Fibroblast of mammary gland (primary cell): ENCODE data around the gene TCF20.
A peak's percentile ranks its signal among the peaks of the same experiment; 100 is the strongest.

ENCODE experiments used
- DNase-seq: peaks from one replicate; pipeline ENCODE4 v3.0.0-alpha.2; 2010; ENCODE audit warnings: low read depth
- H3K4me3 ChIP-seq: 2 replicates; pipeline ENCODE4 v1.5.1; 2011; ENCODE audit warnings: low read depth, mild to moderate bottlenecking, low read length, moderate library complexity; ENCODE audit not compliant: control insufficient read depth
- CTCF ChIP-seq: conservative IDR thresholded peaks from 2 replicates; pipeline ENCODE4 v1.5.1; 2011; ENCODE audit warnings: low read depth, low read length, inconsistent platforms; ENCODE audit not compliant: control insufficient read depth, insufficient read depth

TCF20 gene

GRCh38 chr22:42294034-42294985 lies 23.9 kb upstream of the TCF20 start:
- no peak for TF ChIP-seq CTCF
- H3K4me3 ChIP-seq: no peak overlapping the region
- peak; percentile 31 for DNase-seq

GRCh38 chr22:42292732-42293520 lies 22.5 kb upstream of the TCF20 start:
- no peak overlapping the region for H3K4me3 ChIP-seq
- TF ChIP-seq CTCF: no peak
- no peak for DNase-seq

GRCh38 chr22:42291287-42291686 lies 20.8 kb upstream of the TCF20 start:
- DNase-seq: no peak
- no peak for TF ChIP-seq CTCF
- no peak overlapping the region for H3K4me3 ChIP-seq

GRCh38 chr22:42289671-42290541 lies 19.5 kb upstream of the TCF20 start:
- no peak for DNase-seq
- TF ChIP-seq CTCF: no peak
- H3K4me3 ChIP-seq: no peak overlapping the region

GRCh38 chr22:42288791-42289190 lies 18.3 kb upstream of the TCF20 start:
- no peak for DNase-seq

More at GRCh38 chr22:42288791-42289190, 18.3 kb upstream of the TCF20 start:
- TF ChIP-seq CTCF: no peak
- H3K4me3 ChIP-seq: no peak overlapping the region
